H1 (cell line): Measurements from ENCODE around the gene CDH2. TPM values are rescaled to one million over a fixed set of nuclear protein-coding genes. Genes with fewer than 3 reads are reported as not detected.

Experiments used
- CTCF ChIA-PET: fragments of 300-600 bp; sonication (Branson Sonifier 250); formaldehyde crosslinking; loops from one replicate; lab custom pipeline; 2021; ENCODE audit not compliant: partially characterized antibody; lab: Charles Lee
- POLR2A ChIA-PET: fragments of 300-600 bp; sonication (Branson Sonifier 250); formaldehyde crosslinking; loops from one replicate; lab custom pipeline; 2021; ENCODE audit warnings: inconsistent platforms; ENCODE audit not compliant: partially characterized antibody; lab: Charles Lee
- DNase-seq, 2 experiments: peaks; one replicate each; pipeline versions ENCODE4 v3.0.0 to v3.0.0-alpha.2; 2010 to 2022; ENCODE audit warnings: low spot score in 2 of 2, low read depth in 1 of 2, mixed read lengths in 1 of 2
- FAIRE-seq: peaks from 2 replicates; lab custom pipeline; 2011; peaks lifted over from hg19 to GRCh38; lab: Jason Lieb, UNC
- H2AFZ ChIP-seq: 2 replicates; pipeline ENCODE4 v1.8.1; 2012; ENCODE audit warnings: low read length, inconsistent platforms
- H2AK5ac ChIP-seq: 2 replicates; pipeline ENCODE4 v1.6.1; 2013; ENCODE audit warnings: low read depth, low read length
- H2BK120ac ChIP-seq: replicated peaks from 2 replicates; pipeline ENCODE3; 2013; ENCODE audit warnings: low read depth, low read length, inconsistent platforms
- H2BK12ac ChIP-seq: 2 replicates; pipeline ENCODE4 v1.6.1; 2013; ENCODE audit warnings: low read depth, low read length
- H2BK15ac ChIP-seq: 2 replicates; pipeline ENCODE4 v1.6.1; 2013; ENCODE audit warnings: low read length
- H2BK20ac ChIP-seq: 2 replicates; pipeline ENCODE4 v1.6.1; 2013; ENCODE audit warnings: low read length
- H2BK5ac ChIP-seq: 2 replicates; pipeline ENCODE4 v1.6.1; 2013; ENCODE audit warnings: low read depth, low read length
- H3K14ac ChIP-seq: 2 replicates; pipeline ENCODE4 v1.6.1; 2013; ENCODE audit warnings: inconsistent platforms; ENCODE audit not compliant: insufficient read length
- H3K18ac ChIP-seq: 2 replicates; pipeline ENCODE4 v1.6.1; 2013; ENCODE audit warnings: low read length; ENCODE audit errors: extremely low read depth
- H3K23ac ChIP-seq: 2 replicates; pipeline ENCODE4 v1.6.1; 2013; ENCODE audit warnings: inconsistent platforms; ENCODE audit not compliant: insufficient read length
- H3K23me2 ChIP-seq: 2 replicates; pipeline ENCODE4 v1.6.1; 2013; ENCODE audit warnings: low read depth, low read length
- H3K27ac ChIP-seq: 2 replicates; pipeline ENCODE4 v1.6.1; 2011; ENCODE audit warnings: low read depth, low read length, inconsistent platforms
- H3K27me3 ChIP-seq, 4 experiments: replicated peaks in 1 of 4; 1 replicate in 1 of 4; 2 replicates in 3 of 4; pipeline versions ENCODE4 v1.6.1 to v1.8.1; 2011 to 2013; ENCODE audit warnings: low read length in 3 of 4, mild to moderate bottlenecking in 3 of 4, inconsistent platforms in 2 of 4, mixed read lengths in 2 of 4, moderate library complexity in 1 of 4; ENCODE audit not compliant: control insufficient read depth in 3 of 4, insufficient read depth in 3 of 4; ENCODE audit errors: extremely low read depth in 1 of 4
- H3K36me3 ChIP-seq, 4 experiments: 2 replicates each; pipeline versions ENCODE4 v1.6.1 to v1.8.1; 2011 to 2013; ENCODE audit warnings: mild to moderate bottlenecking in 4 of 4, low read length in 3 of 4, moderate library complexity in 2 of 4, control low read depth in 1 of 4, inconsistent platforms in 1 of 4; ENCODE audit not compliant: insufficient read depth in 4 of 4, control insufficient read depth in 2 of 4
- H3K4ac ChIP-seq: replicated peaks from 2 replicates; pipeline ENCODE3; 2013; ENCODE audit warnings: low read length, low read depth, mixed read lengths, inconsistent platforms; ENCODE audit not compliant: insufficient read length
- H3K4me1 ChIP-seq, 4 experiments: replicated peaks in 1 of 4; 1 replicate in 1 of 4; 2 replicates in 3 of 4; pipeline versions ENCODE4 v1.6.1 to v1.8.1; 2011 to 2013; ENCODE audit warnings: low read length in 3 of 4, inconsistent platforms in 2 of 4, mixed read lengths in 1 of 4; ENCODE audit not compliant: insufficient read depth in 4 of 4, control insufficient read depth in 3 of 4
- H3K4me2 ChIP-seq, 2 experiments: 2 replicates each; pipeline versions ENCODE4 v1.6.1 to v1.8.1; 2011 to 2013; ENCODE audit warnings: low read depth in 2 of 2, low read length in 2 of 2, control low read depth in 1 of 2, inconsistent platforms in 1 of 2, mild to moderate bottlenecking in 1 of 2; ENCODE audit not compliant: insufficient read depth in 1 of 2
- H3K4me3 ChIP-seq, 4 experiments: fragments of 200-600, 300-600 bp in 1 of 4; sonication (generic), shearing (Covaris generic), sonication (Bioruptor Twin) in 1 of 4; 2 replicates each; pipeline versions ENCODE4 v1.5.1 to v1.8.1; 2011 to 2016; ENCODE audit warnings: low read length in 4 of 4, low read depth in 3 of 4, control low read depth in 2 of 4, inconsistent platforms in 2 of 4, mild to moderate bottlenecking in 2 of 4, mixed read lengths in 1 of 4, moderate library complexity in 1 of 4; ENCODE audit not compliant: insufficient read depth in 2 of 4; ENCODE audit errors: extremely low read depth in 1 of 4
- H3K56ac ChIP-seq: replicated peaks from 2 replicates; pipeline ENCODE3; 2013; ENCODE audit warnings: low read depth, mild to moderate bottlenecking, mixed read lengths, low read length, inconsistent platforms; ENCODE audit not compliant: insufficient read length
- H3K79me1 ChIP-seq: 2 replicates; pipeline ENCODE4 v1.6.1; 2013; ENCODE audit warnings: low read depth, low read length, control low read depth
- H3K79me2 ChIP-seq, 2 experiments: 2 replicates each; pipeline versions ENCODE4 v1.6.1 to v1.8.1; 2012 to 2013; ENCODE audit warnings: low read length in 2 of 2, mild to moderate bottlenecking in 2 of 2, inconsistent platforms in 1 of 2; ENCODE audit not compliant: insufficient read depth in 2 of 2, control insufficient read depth in 1 of 2
- H3K9ac ChIP-seq, 4 experiments: replicated peaks in 1 of 4; 1 replicate in 1 of 4; 2 replicates in 3 of 4; pipeline versions ENCODE4 v1.6.1 to v1.8.1; 2011 to 2013; ENCODE audit warnings: low read depth in 3 of 4, low read length in 3 of 4, control low read depth in 2 of 4, mild to moderate bottlenecking in 2 of 4, moderate library complexity in 2 of 4, inconsistent platforms in 1 of 4; ENCODE audit errors: extremely low read depth in 1 of 4
- H3K9me3 ChIP-seq, 2 experiments: 2 replicates each; pipeline versions ENCODE4 v1.6.1 to v1.8.1; 2012 to 2013; ENCODE audit warnings: mild to moderate bottlenecking in 2 of 2, moderate library complexity in 2 of 2, control low read depth in 1 of 2, inconsistent platforms in 1 of 2, low read depth in 1 of 2, low read length in 1 of 2, mixed read lengths in 1 of 2; ENCODE audit not compliant: insufficient read depth in 2 of 2
- H4K20me1 ChIP-seq, 2 experiments: replicated peaks in 1 of 2; 2 replicates each; pipeline versions ENCODE3 to v1.8.1; 2011 to 2013; ENCODE audit warnings: inconsistent platforms in 2 of 2, low read length in 2 of 2, mild to moderate bottlenecking in 1 of 2; ENCODE audit not compliant: insufficient read depth in 2 of 2, control insufficient read depth in 1 of 2
- H4K5ac ChIP-seq: 2 replicates; pipeline ENCODE4 v1.6.1; 2013; ENCODE audit warnings: low read length, low read depth, mixed read lengths, inconsistent platforms; ENCODE audit not compliant: insufficient read length
- H4K8ac ChIP-seq: 2 replicates; pipeline ENCODE4 v1.8.0; 2013; ENCODE audit warnings: mild to moderate bottlenecking, moderate library complexity, low read length, inconsistent platforms; ENCODE audit not compliant: insufficient read depth; ENCODE audit errors: extremely low read depth
- H4K91ac ChIP-seq: replicated peaks from 2 replicates; pipeline ENCODE3; 2013; ENCODE audit warnings: low read length, mixed read lengths, inconsistent platforms; ENCODE audit not compliant: insufficient read length
- WGBS, 2 experiments: shearing (Covaris generic) in 1 of 2; methylation state at CpG; one replicate each; pipeline versions ENCODE4 v1.1.6 to v1.1.7; 2013 to 2015; ENCODE audit warnings: low lambda C conversion rate in 2 of 2, mixed read lengths in 2 of 2, inconsistent platforms in 1 of 2, low coverage in 1 of 2, missing lambda C conversion rate in 1 of 2; ENCODE audit not compliant: insufficient replicate concordance in 2 of 2, insufficient coverage in 1 of 2, insufficient read length in 1 of 2; ENCODE audit errors: extremely low coverage in 1 of 2, missing lambda C conversion rate in 1 of 2; 5-methylcytosine and 5-hydroxymethylcytosine counted together
- polyA plus RNA-seq, 7 experiments: library from polyadenylated mRNA; depleted of rRNA in 3 of 7; stranded (reverse) in 5 of 7; unstranded in 2 of 7; fragments of >200 nt in 5 of 7; fragments of 200-250 nt in 2 of 7; gene quantifications; 1 replicate in 5 of 7; 2 replicates in 1 of 7; 4 replicates in 1 of 7; pipeline versions ENCODE4 v1.2.1 to v1.2.3, GENCODE V29; 2011 to 2013; ENCODE audit warnings: missing spikeins in 2 of 7, mixed read lengths in 2 of 7
- total RNA-seq: library from RNA; stranded (reverse); fragmentation: NEBNext Ultra II Directional; extraction: Animal tissue kit (Norgen Biotek cat#: 25700); gene quantifications from 2 replicates; pipeline ENCODE4 v1.2.1, GENCODE V29; 2021
- TF ChIP-seq, protein P1 (sequence below): IDR thresholded peaks from 2 replicates; pipeline ENCODE4 v1.6.1; 2012; ENCODE audit warnings: inconsistent platforms
- TF ChIP-seq, protein P2 (sequence below): IDR thresholded peaks from 2 replicates; pipeline ENCODE4 v1.6.1; 2011; ENCODE audit warnings: low read depth, mild to moderate bottlenecking, low read length; ENCODE audit not compliant: insufficient read depth

The CDH2 gene
- total and polyA plus RNA-seq, 2 of the 8 experiments (the other 6 are each of a cell fraction or from before 2014, with no cell fraction given), result 15.0 to 56.5 TPM

DNA sequence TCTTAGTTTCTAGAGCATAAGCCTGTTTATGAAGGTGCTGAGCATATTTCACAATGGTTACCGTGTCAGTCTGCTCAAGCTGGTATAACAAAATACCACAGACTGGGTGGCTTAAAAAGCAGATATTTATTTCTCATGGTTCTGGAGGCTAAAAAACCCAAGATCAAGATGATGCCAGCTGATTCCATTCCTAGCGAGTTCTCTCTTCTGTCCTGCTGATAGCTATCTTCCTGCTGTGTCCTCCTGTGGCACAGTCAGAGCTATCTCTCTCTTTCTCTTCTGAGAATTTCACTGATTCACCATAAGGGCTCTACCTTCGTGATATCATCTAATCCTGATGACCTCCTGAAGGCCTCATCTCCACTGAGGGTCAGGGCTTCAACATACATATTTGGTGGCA lies 273.0 kb downstream of the CDH2 start:
- Histone ChIP-seq H3K23ac (no peak overlapping the region), H3K23me2 (no peaks in the 10 kb centered on the region; the same call in 1 of the 2 replicates), H3K56ac (no peak overlapping the region), H4K5ac (no peak overlapping the region), H4K8ac (no peak overlapping the region), H3K4me2 (no peak overlapping the region), H3K79me2 (no peaks in the 10 kb centered on the region), H4K91ac (no peak overlapping the region), H2BK12ac (no peak overlapping the region), H3K27me3 (no peaks in the 10 kb centered on the region; a peak in 1 of 7 replicates), H2AK5ac (no peak overlapping the region), H2BK20ac (no peak overlapping the region), H3K18ac (no peak overlapping the region), H2BK15ac (no peak overlapping the region), H3K9ac (no peak overlapping the region), H3K14ac (no peak overlapping the region), H3K36me3 (no peaks in the 10 kb centered on the region), H2BK120ac (no peak overlapping the region), H3K27ac (no peak overlapping the region), H3K4me1 (no peaks in the 10 kb centered on the region), H2BK5ac (no peak overlapping the region), H4K20me1 (no peaks in the 10 kb centered on the region), H3K4ac (no peak overlapping the region), H2AFZ (no peak overlapping the region), H3K4me3 (no peak overlapping the region), H3K79me1 (no peaks in the 10 kb centered on the region), H3K9me3 (peaks cover 14 to 19% of the 10 kb centered on the region in 2 experiments; a peak in 2 of 4 replicates)
- no peak for DNase-seq
- ChIA-PET POLR2A (no interaction called here), CTCF (interaction anchor here (1.1 kb wide), 1 partner anchor 10 kb away, joined by 4 read pairs; no protein-coding TSS in a partner anchor)
- no peak for FAIRE-seq
- TF ChIP-seq, protein P1, sequence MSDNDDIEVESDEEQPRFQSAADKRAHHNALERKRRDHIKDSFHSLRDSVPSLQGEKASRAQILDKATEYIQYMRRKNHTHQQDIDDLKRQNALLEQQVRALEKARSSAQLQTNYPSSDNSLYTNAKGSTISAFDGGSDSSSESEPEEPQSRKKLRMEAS, result no peak
- TF ChIP-seq, protein P2, sequence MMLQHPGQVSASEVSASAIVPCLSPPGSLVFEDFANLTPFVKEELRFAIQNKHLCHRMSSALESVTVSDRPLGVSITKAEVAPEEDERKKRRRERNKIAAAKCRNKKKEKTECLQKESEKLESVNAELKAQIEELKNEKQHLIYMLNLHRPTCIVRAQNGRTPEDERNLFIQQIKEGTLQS, result no peak
- 78% methylated on average over 3 of the region's 3 CpGs; no CpG with 5 or more reads in 1 of the 2 experiments for WGBS, 2 experiments
